GM10248 (cell line): ENCODE data around the gene ENOX1.

Experiments
- CTCF ChIA-PET: fragments of 300-600 bp; sonication (Branson Sonifier 250); formaldehyde crosslinking; extraction: SDS; loops from one replicate; lab custom pipeline; 2021; ENCODE audit warnings: antibody characterized with exemption; lab: Yijun Ruan, JAX
- POLR2A ChIA-PET: fragments of 350-650 bp; sonication (Branson Sonifier 250); formaldehyde crosslinking; extraction: SDS; loops from one replicate; lab custom pipeline; 2020; ENCODE audit warnings: antibody characterized with exemption; lab: Yijun Ruan, JAX
- DNase-seq: peaks from one replicate; pipeline ENCODE4 v3.0.0; 2012; ENCODE audit errors: extremely low spot score
- TF ChIP-seq, protein P1 (sequence below): IDR thresholded peaks from 2 replicates; pipeline ENCODE4 v1.5.1; 2012; ENCODE audit warnings: mild to moderate bottlenecking, low read depth; ENCODE audit errors: extremely low read depth, missing control alignments, control extremely low read depth

The ENOX1 gene

GRCh38 chr13:43294412-43294811 lies 492.4 kb downstream of the ENOX1 start:
- ChIA-PET CTCF (interaction anchor here (1.2 kb wide), 1 partner anchor 14 kb away, joined by 3 read pairs; no protein-coding TSS in a partner anchor), POLR2A (no interaction called here)
- TF ChIP-seq, protein P1, sequence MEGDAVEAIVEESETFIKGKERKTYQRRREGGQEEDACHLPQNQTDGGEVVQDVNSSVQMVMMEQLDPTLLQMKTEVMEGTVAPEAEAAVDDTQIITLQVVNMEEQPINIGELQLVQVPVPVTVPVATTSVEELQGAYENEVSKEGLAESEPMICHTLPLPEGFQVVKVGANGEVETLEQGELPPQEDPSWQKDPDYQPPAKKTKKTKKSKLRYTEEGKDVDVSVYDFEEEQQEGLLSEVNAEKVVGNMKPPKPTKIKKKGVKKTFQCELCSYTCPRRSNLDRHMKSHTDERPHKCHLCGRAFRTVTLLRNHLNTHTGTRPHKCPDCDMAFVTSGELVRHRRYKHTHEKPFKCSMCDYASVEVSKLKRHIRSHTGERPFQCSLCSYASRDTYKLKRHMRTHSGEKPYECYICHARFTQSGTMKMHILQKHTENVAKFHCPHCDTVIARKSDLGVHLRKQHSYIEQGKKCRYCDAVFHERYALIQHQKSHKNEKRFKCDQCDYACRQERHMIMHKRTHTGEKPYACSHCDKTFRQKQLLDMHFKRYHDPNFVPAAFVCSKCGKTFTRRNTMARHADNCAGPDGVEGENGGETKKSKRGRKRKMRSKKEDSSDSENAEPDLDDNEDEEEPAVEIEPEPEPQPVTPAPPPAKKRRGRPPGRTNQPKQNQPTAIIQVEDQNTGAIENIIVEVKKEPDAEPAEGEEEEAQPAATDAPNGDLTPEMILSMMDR: no peak
- no peak for DNase-seq

DNA sequence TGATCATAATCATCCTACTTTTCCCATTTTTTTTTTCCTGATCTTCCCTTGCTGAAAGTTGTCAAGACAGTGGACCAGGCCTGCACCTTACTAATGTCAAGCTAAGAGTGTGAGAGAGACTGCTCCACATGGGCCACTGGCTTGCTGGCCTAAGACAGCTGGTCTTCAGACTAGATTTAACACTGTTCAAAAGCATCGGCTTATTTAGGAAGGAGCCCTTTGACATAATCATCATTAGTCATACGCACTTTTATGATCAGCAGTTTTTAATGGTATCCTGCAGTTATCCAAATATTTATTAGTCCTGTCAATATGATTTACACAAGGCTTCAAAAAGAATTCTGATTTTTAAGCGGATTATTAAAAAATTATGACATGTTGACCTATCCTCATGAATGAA lies 492.8 kb downstream of the ENOX1 start:
- ChIA-PET CTCF (interaction anchor here (1.2 kb wide), 1 partner anchor 14 kb away, joined by 3 read pairs; no protein-coding TSS in a partner anchor), POLR2A (no interaction called here)
- TF ChIP-seq, protein P1: no peak
- DNase-seq: no peak

DNA sequence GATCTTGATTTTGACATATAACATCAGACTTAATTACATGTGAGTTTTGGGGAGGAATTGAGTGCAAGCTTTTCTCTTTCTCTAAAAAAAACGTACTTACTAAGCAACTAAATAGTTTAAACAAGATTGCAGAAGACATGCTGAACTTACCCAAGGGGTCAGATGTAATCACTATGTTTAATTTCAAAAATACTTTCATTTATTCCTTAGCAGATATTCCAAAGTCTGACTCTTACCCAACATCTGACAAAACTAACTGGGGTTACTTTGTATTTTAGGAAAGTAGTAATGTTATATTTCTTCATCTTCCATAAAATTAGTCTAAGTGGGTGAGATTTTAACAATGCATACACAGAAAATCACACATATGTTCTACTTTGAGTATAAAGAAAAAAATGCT lies 493.2 kb downstream of the ENOX1 start:
- TF ChIP-seq, protein P1: no peak
- POLR2A ChIA-PET: no interaction called here
- CTCF ChIA-PET: interaction anchor here (1.2 kb wide), 1 partner anchor 13 kb away, joined by 3 read pairs; no protein-coding TSS in a partner anchor
- no peak for DNase-seq

GRCh38 chr13:43293008-43293407 lies 493.8 kb downstream of the ENOX1 start:
- CTCF ChIA-PET: no interaction called here
- TF ChIP-seq, protein P1: no peak
- no peak for DNase-seq
- POLR2A ChIA-PET: no interaction called here

- CTCF ChIA-PET: interaction anchor here (1.2 kb wide), 1 partner anchor 22 kb away, joined by 3 read pairs; no protein-coding TSS in a partner anchor
- POLR2A ChIA-PET: no interaction called here
- TF ChIP-seq, protein P1: no peak
- DNase-seq: no peak
Observed at GRCh38 chr13:43291287-43292060, 495.3 kb downstream of the ENOX1 start.

GRCh38 chr13:43289470-43290255 lies 497.1 kb downstream of the ENOX1 start:
- ChIA-PET POLR2A (no interaction called here), CTCF (no interaction called here)
- no peak for DNase-seq
- TF ChIP-seq, protein P1: no peak
